Skeletal muscle satellite cell (primary cell): ENCODE data around the gene GPLD1.

Source experiments
- H3K27me3 ChIP-seq: 2 replicates; pipeline ENCODE4 v1.7.0; 2013; ENCODE audit warnings: low read length; ENCODE audit not compliant: control insufficient read depth, insufficient read depth
- H3K36me3 ChIP-seq: 2 replicates; pipeline ENCODE4 v1.7.0; 2013; ENCODE audit warnings: mild to moderate bottlenecking, control low read depth, low read length; ENCODE audit not compliant: insufficient read depth
- H3K4me1 ChIP-seq: 2 replicates; pipeline ENCODE4 v1.7.0; 2013; ENCODE audit warnings: low read length; ENCODE audit not compliant: control insufficient read depth, insufficient read depth
- H3K4me2 ChIP-seq: 2 replicates; pipeline ENCODE4 v1.7.0; 2013; ENCODE audit warnings: mild to moderate bottlenecking, low read length
- H3K4me3 ChIP-seq: 2 replicates; pipeline ENCODE4 v1.7.0; 2013; ENCODE audit warnings: low read length
- H3K9ac ChIP-seq: 2 replicates; pipeline ENCODE4 v1.7.0; 2013; ENCODE audit warnings: mild to moderate bottlenecking, low read depth, low read length, moderate library complexity
- H3K9me3 ChIP-seq: replicated peaks from 2 replicates; pipeline ENCODE4 v1.7.0; 2013; ENCODE audit warnings: mild to moderate bottlenecking, control low read depth, low read length

Gene GPLD1

GRCh38 chr6:24478903-24479302 is 10.5 kb downstream of the GPLD1 start:
- Histone ChIP-seq H3K4me1 (peaks cover 5% of the 10 kb centered on the region), H3K36me3 (no peaks in the 10 kb centered on the region), H3K4me3 (no peak overlapping the region), H3K9me3 (no peaks in the 10 kb centered on the region), H3K4me2 (no peak overlapping the region), H3K9ac (no peak overlapping the region), H3K27me3 (no peaks in the 10 kb centered on the region)

GRCh38 chr6:24477070-24477469 is 12.3 kb downstream of the GPLD1 start:
- Histone ChIP-seq H3K9ac (no peak overlapping the region), H3K4me3 (no peak overlapping the region), H3K4me1 (peaks cover 5% of the 10 kb centered on the region), H3K4me2 (no peak overlapping the region), H3K9me3 (no peaks in the 10 kb centered on the region), H3K36me3 (no peaks in the 10 kb centered on the region), H3K27me3 (no peaks in the 10 kb centered on the region)

DNA sequence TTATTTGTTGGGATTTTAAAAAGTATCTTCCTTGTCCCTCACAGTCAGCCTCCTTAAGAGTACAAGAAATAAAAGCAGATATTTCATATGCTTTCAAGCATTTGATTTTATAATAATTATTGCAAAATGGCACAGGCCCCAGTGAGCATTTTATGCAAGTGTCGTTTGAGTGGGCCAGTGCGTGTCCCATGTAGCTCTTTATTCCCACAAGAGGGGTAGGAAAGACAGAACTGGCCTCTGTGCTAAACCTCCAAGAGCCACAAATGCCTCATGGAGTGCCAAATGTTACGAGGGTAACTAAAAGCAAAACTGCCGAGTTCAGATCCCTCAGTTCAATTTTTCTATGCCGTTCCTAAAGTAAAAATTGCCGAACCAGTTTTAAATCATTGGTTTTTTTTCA is 12.7 kb downstream of the GPLD1 start:
- Histone ChIP-seq H3K4me3 (no peak overlapping the region), H3K9me3 (no peaks in the 10 kb centered on the region), H3K27me3 (no peaks in the 10 kb centered on the region), H3K36me3 (no peaks in the 10 kb centered on the region), H3K4me2 (no peak overlapping the region), H3K4me1 (peaks cover 10% of the 10 kb centered on the region), H3K9ac (no peak overlapping the region)

- Histone ChIP-seq H3K4me1 (peaks cover 18% of the 10 kb centered on the region), H3K4me3 (no peak overlapping the region), H3K9ac (no peak overlapping the region), H3K27me3 (no peaks in the 10 kb centered on the region), H3K4me2 (no peak overlapping the region), H3K9me3 (no peaks in the 10 kb centered on the region), H3K36me3 (no peaks in the 10 kb centered on the region)
These were observed 17.2 kb downstream of the GPLD1 start for GRCh38 chr6:24472181-24472580.

GRCh38 chr6:24469811-24470210 is 19.6 kb downstream of the GPLD1 start:
- Histone ChIP-seq H3K4me1 (peaks cover 18% of the 10 kb centered on the region), H3K27me3 (no peaks in the 10 kb centered on the region), H3K4me2 (peak overlapping the region; percentile 12), H3K9me3 (no peaks in the 10 kb centered on the region), H3K4me3 (no peak overlapping the region), H3K36me3 (no peaks in the 10 kb centered on the region), H3K9ac (no peak overlapping the region)

GRCh38 chr6:24464253-24465038 is 24.9 kb downstream of the GPLD1 start:
- H3K27me3 ChIP-seq = no peaks in the 10 kb centered on the region
- no peak overlapping the region for H3K9ac ChIP-seq
- H3K4me2 ChIP-seq = no peak overlapping the region
- H3K9me3 ChIP-seq = no peaks in the 10 kb centered on the region
- H3K36me3 ChIP-seq = no peaks in the 10 kb centered on the region
- no peak overlapping the region for H3K4me3 ChIP-seq
- no peaks in the 10 kb centered on the region for H3K4me1 ChIP-seq

DNA sequence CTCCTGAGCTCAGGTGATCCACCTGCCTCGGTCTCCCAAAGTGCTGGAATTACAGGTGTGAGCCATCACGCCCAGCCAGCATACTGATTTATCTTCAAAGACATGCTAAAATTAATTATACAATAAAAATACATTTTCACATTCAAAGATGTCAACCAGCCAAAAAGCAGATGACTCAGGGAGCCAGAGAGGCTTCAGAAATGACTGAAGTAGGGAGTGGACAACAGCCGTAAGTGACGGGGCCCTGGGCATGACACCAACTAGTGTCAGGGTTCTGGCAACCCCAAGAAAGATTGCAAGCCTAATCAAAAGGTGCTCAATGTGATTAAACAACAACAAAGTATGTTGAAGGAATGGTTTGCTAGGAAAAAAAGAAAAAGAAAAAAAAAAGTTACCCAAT is 28.4 kb downstream of the GPLD1 start:
- Histone ChIP-seq H3K9me3 (no peaks in the 10 kb centered on the region), H3K27me3 (no peaks in the 10 kb centered on the region), H3K4me3 (no peak overlapping the region), H3K4me2 (no peak overlapping the region), H3K36me3 (no peaks in the 10 kb centered on the region), H3K9ac (no peak overlapping the region), H3K4me1 (peaks cover 2% of the 10 kb centered on the region)

- H3K4me2 ChIP-seq = no peak overlapping the region
- H3K36me3 ChIP-seq = no peaks in the 10 kb centered on the region
- peaks cover 2% of the 10 kb centered on the region for H3K4me1 ChIP-seq
- no peaks in the 10 kb centered on the region for H3K9me3 ChIP-seq
- no peaks in the 10 kb centered on the region for H3K27me3 ChIP-seq
- no peak overlapping the region for H3K4me3 ChIP-seq
- H3K9ac ChIP-seq = no peak overlapping the region
These were observed 30.4 kb downstream of the GPLD1 start for GRCh38 chr6:24458941-24459340.

GRCh38 chr6:24458134-24458533 is 31.2 kb downstream of the GPLD1 start:
- Histone ChIP-seq H3K4me3 (no peak overlapping the region), H3K27me3 (no peaks in the 10 kb centered on the region), H3K9ac (no peak overlapping the region), H3K9me3 (no peaks in the 10 kb centered on the region), H3K4me1 (peaks cover 2% of the 10 kb centered on the region), H3K36me3 (no peaks in the 10 kb centered on the region), H3K4me2 (no peak overlapping the region)

- no peak overlapping the region for H3K4me2 ChIP-seq
- peaks cover 2% of the 10 kb centered on the region for H3K4me1 ChIP-seq
- H3K4me3 ChIP-seq = no peak overlapping the region
- no peaks in the 10 kb centered on the region for H3K9me3 ChIP-seq
- H3K9ac ChIP-seq = no peak overlapping the region
- no peaks in the 10 kb centered on the region for H3K27me3 ChIP-seq
- H3K36me3 ChIP-seq = no peaks in the 10 kb centered on the region
These were observed 34.3 kb downstream of the GPLD1 start for GRCh38 chr6:24455061-24455460.

DNA sequence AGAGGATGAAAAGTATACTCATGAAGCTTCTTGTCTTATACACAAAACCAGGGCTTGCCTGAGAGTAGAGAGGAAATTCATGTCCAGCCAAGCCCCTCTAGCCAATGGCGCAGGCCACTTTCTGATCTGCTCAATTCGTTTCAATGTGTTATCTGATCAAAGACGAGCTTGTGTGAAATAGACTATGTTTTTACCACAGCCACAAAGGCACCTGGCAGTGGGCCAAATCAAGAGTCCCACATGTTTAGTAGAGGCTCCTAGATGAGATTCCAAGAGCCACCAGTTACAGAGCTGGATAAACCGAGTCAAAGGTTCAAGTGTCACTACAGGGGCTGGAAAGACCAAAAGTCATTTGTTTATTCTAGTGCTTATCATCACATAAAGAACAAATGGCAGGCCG is 34.9 kb downstream of the GPLD1 start:
- H3K36me3 ChIP-seq = no peaks in the 10 kb centered on the region
- H3K4me3 ChIP-seq = no peak overlapping the region
- H3K9ac ChIP-seq = no peak overlapping the region
- H3K27me3 ChIP-seq = no peaks in the 10 kb centered on the region
- no peaks in the 10 kb centered on the region for H3K9me3 ChIP-seq
- H3K4me2 ChIP-seq = no peak overlapping the region
- peaks cover 2% of the 10 kb centered on the region for H3K4me1 ChIP-seq

GRCh38 chr6:24453921-24454320 is 35.5 kb downstream of the GPLD1 start:
- Histone ChIP-seq H3K27me3 (peaks cover under 1% of the 10 kb centered on the region), H3K9me3 (no peaks in the 10 kb centered on the region), H3K4me2 (no peak overlapping the region), H3K9ac (no peak overlapping the region), H3K4me1 (peaks cover 2% of the 10 kb centered on the region), H3K36me3 (no peaks in the 10 kb centered on the region), H3K4me3 (no peak overlapping the region)
